Adrenal gland (tissue), 12 donors: ENCODE data around the gene ZNF398. TPM values are rescaled to one million over a fixed set of nuclear protein-coding genes. Genes with fewer than 3 reads are reported as not detected.

Experiments used
- DNase-seq, 7 donors: peaks; one replicate each; pipeline ENCODE4 v3.0.0-alpha.2; 2019 to 2020
- H3K27ac ChIP-seq, 5 donors: fragments of 200-600 bp; sonication (generic) in 4 of 5; 1 replicate in 3 of 5; 2 replicates in 2 of 5; pipeline versions ENCODE4 v1.5.1 to v1.8.0; 2016 to 2020; ENCODE audit warnings: mild to moderate bottlenecking in 1 of 5
- H3K27me3 ChIP-seq: fragments of 200-600 bp; 2 replicates; pipeline ENCODE4 v1.8.0; 2021
- H3K36me3 ChIP-seq, 2 donors: fragments of 200-600 bp; replicated peaks in 1 of 2; 1 replicate in 1 of 2; 2 replicates in 1 of 2; pipeline versions ENCODE4 v1.5.1 to v1.8.0; 2018 to 2022
- H3K4me1 ChIP-seq, 2 donors: fragments of 200-600 bp; replicated peaks in 1 of 2; 1 replicate in 1 of 2; 2 replicates in 1 of 2; pipeline versions ENCODE4 v1.5.1 to v1.8.0; 2018 to 2021
- H3K4me3 ChIP-seq, 4 donors: fragments of 200-600 bp; sonication (generic) in 3 of 4; one replicate each; pipeline ENCODE4 v1.5.1; 2016 to 2018
- H3K9me3 ChIP-seq, 3 donors: fragments of 200-600 bp; sonication (generic) in 1 of 3; replicated peaks in 1 of 3; 1 replicate in 2 of 3; 2 replicates in 1 of 3; pipeline versions ENCODE4 v1.5.1 to v1.8.0; 2016 to 2021
- CTCF ChIP-seq, 6 experiments: fragments of 450-650 bp in 4 of 6; fragments of 200-600 bp in 2 of 6; sonication (generic) in 1 of 6; IDR thresholded peaks; 1 replicate in 5 of 6; 2 replicates in 1 of 6; pipeline versions ENCODE4 v1.5.1 to v1.8.0; 2016 to 2021; ENCODE audit warnings: antibody characterized with exemption in 6 of 6, mild to moderate bottlenecking in 2 of 6, moderate library complexity in 1 of 6
- POLR2A ChIP-seq, 2 donors: fragments of 450-650 bp; IDR thresholded peaks; one replicate each; pipeline ENCODE4 v1.6.1; 2017; ENCODE audit warnings: antibody characterized with exemption in 2 of 2, mild to moderate bottlenecking in 2 of 2, moderate library complexity in 1 of 2
- WGBS, 4 donors: extraction: QIAGEN DNeasy Blood & Tissue Kit in 2 of 4; methylation state at CpG; one replicate each; pipeline versions ENCODE4 v1.1.5 to v1.1.7; 2013 to 2017; 5-methylcytosine and 5-hydroxymethylcytosine counted together
- intact Hi-C, 2 donors: fragments of 100-400 bp; cut with DNase I; formaldehyde crosslinking; loops; one replicate each; pipeline versions ENCODE4 v1.14.1 to v1.15.0; 2022 to 2023
- polyA plus RNA-seq, 3 donors: library from polyadenylated mRNA; stranded (reverse); fragments of 200-250 nt in 2 of 3; fragments of 350-450 nt in 1 of 3; fragmentation: Illumina TruSeq in 1 of 3; extraction: RNeasy Lipid Tissue Mini Kit (QIAGEN cat#74804) in 1 of 3; gene quantifications; one replicate each; pipeline ENCODE4 v1.2.3, GENCODE V29; 2013 to 2014
- total RNA-seq, 9 donors: library from RNA; depleted of rRNA in 4 of 9; stranded (reverse); fragments of >200 nt in 4 of 9; fragments of 120-200 nt in 1 of 9; fragmentation: NEBNext Ultra II Directional in 1 of 9; extraction: Animal tissue kit (Norgen Biotek cat#: 25700) in 1 of 9; gene quantifications; one replicate each; pipeline versions ENCODE4 v1.1.0 to v1.2.4, GENCODE V29; 2013 to 2023
- donor health status: healthy with polysubstance abuse.
- donor health status: Bipolar disorder and iron deficiency.
- donor health status: DM: yes; HTN: yes; CAD: no.
- donor health status: DM: no; HTN: no; CAD: no.
- donor health status: DM: no; HTN: no; CAD: no.
- donor health status: DM: yes; HTN: yes; CAD: no.

ZNF398 gene
- total and polyA plus RNA-seq, 12 donors: 2.0 to 18.7 (median 12.5) TPM

- Histone ChIP-seq H3K27me3 (no peaks in the 10 kb centered on the region), H3K36me3 (peaks cover 0 to 18% of the 10 kb centered on the region in 2 donors), H3K27ac (no peak overlapping the region), H3K9me3 (no peaks in the 10 kb centered on the region), H3K4me3 (no peak overlapping the region), H3K4me1 (peaks cover 0 to 4% of the 10 kb centered on the region in 2 donors)
- 53 to 70% (median 63%) methylated on average over 5 of the region's 5 CpGs for WGBS, 4 donors
- no peak for DNase-seq
- TF ChIP-seq POLR2A (IDR thresholded peaks at IDR 0.05): no peak
- intact Hi-C loops: no loop called here
Measured at GRCh38 chr7:149161241-149161848, 14.1 kb downstream of the ZNF398 start.

DNA sequence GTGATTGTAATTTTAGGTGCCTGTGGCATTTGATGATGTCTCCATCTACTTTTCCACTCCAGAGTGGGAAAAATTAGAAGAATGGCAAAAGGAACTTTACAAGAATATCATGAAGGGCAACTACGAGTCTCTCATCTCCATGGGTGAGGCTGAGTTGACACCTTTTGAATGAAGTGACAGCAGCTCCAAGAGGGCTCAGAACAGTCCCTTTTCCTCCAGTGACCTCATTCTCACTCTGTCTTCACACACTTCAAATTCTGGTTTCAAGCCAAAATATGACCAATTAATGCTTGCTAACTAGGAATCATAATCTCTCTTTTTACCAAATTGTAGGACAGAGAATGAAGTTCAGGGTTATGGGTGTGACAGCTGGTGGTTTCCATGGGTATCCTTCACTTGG is 18.9 kb downstream of the ZNF398 start:
- DNase-seq: no peak
- intact Hi-C loops: no loop called here
- Histone ChIP-seq H3K4me1 (peaks cover 0 to 2% of the 10 kb centered on the region in 2 donors), H3K9me3 (no peaks in the 10 kb centered on the region), H3K4me3 (no peak overlapping the region), H3K27me3 (no peaks in the 10 kb centered on the region), H3K27ac (no peak overlapping the region), H3K36me3 (peaks cover 0 to 55% of the 10 kb centered on the region in 2 donors)
- no peak for TF ChIP-seq CTCF (IDR thresholded peaks at IDR 0.05)
- no peak for TF ChIP-seq POLR2A (IDR thresholded peaks at IDR 0.05)
- 72 to 86% (median 78%) methylated on average over 1 of the region's 1 CpG for WGBS, 4 donors

DNA sequence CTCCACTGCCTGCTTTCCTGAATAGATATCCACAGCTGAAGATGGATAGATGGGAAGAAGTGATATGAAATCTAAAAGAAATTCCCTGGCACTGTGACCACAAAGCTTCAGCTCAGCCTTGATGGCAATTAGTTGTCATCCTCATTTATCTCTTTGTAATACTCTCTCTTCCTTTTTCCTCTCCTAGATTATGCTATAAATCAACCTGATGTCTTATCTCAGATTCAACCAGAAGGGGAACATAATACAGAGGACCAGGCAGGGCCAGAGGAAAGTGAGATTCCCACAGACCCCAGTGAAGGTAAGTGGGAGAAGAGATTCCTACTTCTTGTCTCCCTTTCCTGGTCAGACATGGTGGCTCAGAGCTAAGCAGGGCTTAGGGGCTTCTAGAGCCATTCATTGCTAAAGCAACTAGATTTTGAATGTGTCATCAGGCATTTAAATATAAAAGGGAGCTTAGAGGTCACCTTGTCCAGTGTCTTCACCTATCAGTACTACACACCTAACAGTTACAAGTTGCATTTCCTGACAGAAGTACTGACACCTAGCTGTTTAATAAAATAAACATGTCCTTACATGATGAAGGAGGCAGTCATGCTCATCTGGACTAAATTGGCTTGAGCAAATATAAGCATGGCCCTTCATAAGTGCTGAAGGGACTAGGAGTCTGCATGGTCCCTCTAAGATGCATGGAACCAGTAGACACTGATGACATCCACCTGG is 19.5 kb downstream of the ZNF398 start:
- DNase-seq: no peak
- peaks cover 0 to 61% of the 10 kb centered on the region in 2 donors for H3K36me3 ChIP-seq
- intact Hi-C loops: no loop called here
- no peak overlapping the region for H3K27ac ChIP-seq
- no peak for TF ChIP-seq POLR2A (IDR thresholded peaks at IDR 0.05)
- no peak for TF ChIP-seq CTCF (IDR thresholded peaks at IDR 0.05)
- no peaks in the 10 kb centered on the region for H3K9me3 ChIP-seq
- H3K4me1 ChIP-seq: no peaks in the 10 kb centered on the region
- no peak overlapping the region for H3K4me3 ChIP-seq
- H3K27me3 ChIP-seq: no peaks in the 10 kb centered on the region

DNA sequence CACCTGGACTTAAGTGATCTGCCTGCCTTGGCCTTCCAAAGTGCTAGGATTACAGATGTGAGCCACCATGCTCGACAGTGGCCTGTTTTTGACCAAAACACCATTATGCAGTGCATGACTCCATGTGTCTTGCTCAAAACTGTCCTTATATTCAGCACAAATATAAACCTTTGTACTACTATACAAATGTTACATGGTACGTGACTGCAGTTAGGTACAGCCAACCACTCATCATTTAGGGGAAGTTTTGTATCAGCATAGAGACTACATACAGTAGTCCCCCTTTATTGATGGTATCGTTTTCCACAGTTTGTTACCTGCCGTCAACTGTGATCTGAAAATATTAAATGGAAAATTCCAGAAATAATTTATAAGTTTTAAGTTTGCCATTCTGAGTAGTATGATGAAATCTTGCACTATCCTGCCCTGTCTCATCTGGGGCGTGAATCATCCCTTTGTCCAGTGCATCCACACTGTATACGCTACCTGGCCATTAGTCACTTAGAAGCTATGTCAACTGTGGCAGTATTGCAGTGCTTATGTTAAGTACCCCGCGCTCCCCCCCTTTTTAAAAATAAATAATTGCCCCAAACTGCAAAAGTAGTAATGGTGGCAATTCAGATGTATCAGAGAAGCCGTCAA is 24.8 kb downstream of the ZNF398 start:
- Histone ChIP-seq H3K9me3 (no peaks in the 10 kb centered on the region), H3K36me3 (peaks cover 0 to 67% of the 10 kb centered on the region in 2 donors), H3K4me1 (no peaks in the 10 kb centered on the region), H3K27ac (no peak overlapping the region), H3K4me3 (no peak overlapping the region), H3K27me3 (no peaks in the 10 kb centered on the region)
- WGBS, 4 donors: 77 to 92% (median 84%) methylated on average over 8 to 9 of the region's 9 CpGs
- no peak for TF ChIP-seq CTCF (IDR thresholded peaks at IDR 0.05)
- TF ChIP-seq POLR2A (IDR thresholded peaks at IDR 0.05): no peak
- intact Hi-C loops: no loop called here
- no peak for DNase-seq
